Epidermal melanocyte (primary cell): ENCODE data around the gene CKAP4.

Source experiments
- DNase-seq: peaks from one replicate; pipeline ENCODE4 v3.0.0; 2011; ENCODE audit warnings: low spot score; ENCODE audit not compliant: insufficient read length

The CKAP4 gene

GRCh38 chr12:106243620-106244019 lies 4.2 kb downstream of the CKAP4 start:
- DNase-seq: no peak

GRCh38 chr12:106240821-106241220 lies 7.0 kb downstream of the CKAP4 start:
- DNase-seq: no peak

- no peak for DNase-seq
Observed at GRCh38 chr12:106239951-106240335, 7.9 kb downstream of the CKAP4 start.

GRCh38 chr12:106239241-106239950 lies 8.4 kb downstream of the CKAP4 start:
- no peak for DNase-seq

- DNase-seq: no peak
Observed at GRCh38 chr12:106238146-106238545, 9.7 kb downstream of the CKAP4 start.

GRCh38 chr12:106235770-106236169 lies 12.1 kb downstream of the CKAP4 start:
- no peak for DNase-seq

GRCh38 chr12:106234449-106234848 lies 13.4 kb downstream of the CKAP4 start:
- DNase-seq: no peak

GRCh38 chr12:106233011-106233410 lies 14.8 kb downstream of the CKAP4 start:
- DNase-seq: no peak

GRCh38 chr12:106229036-106229591 lies 18.7 kb downstream of the CKAP4 start:
- no peak for DNase-seq

- no peak for DNase-seq
Observed at GRCh38 chr12:106228320-106228710, 19.5 kb downstream of the CKAP4 start.

GRCh38 chr12:106227641-106228319 lies 20.0 kb downstream of the CKAP4 start:
- DNase-seq: no peak

GRCh38 chr12:106226884-106227640 lies 20.8 kb downstream of the CKAP4 start:
- peak; percentile 89 for DNase-seq

GRCh38 chr12:106224355-106224706 lies 23.5 kb downstream of the CKAP4 start:
- DNase-seq: no peak

- DNase-seq: peak; percentile 78
Observed at GRCh38 chr12:106223485-106224354, 24.1 kb downstream of the CKAP4 start.

GRCh38 chr12:106220536-106220935 lies 27.3 kb downstream of the CKAP4 start:
- no peak for DNase-seq

- DNase-seq: no peak
Observed at GRCh38 chr12:106219043-106219442, 28.8 kb downstream of the CKAP4 start.

- DNase-seq: no peak
Observed at GRCh38 chr12:106217706-106218105, 30.1 kb downstream of the CKAP4 start.

- no peak for DNase-seq
Observed at GRCh38 chr12:106214571-106214970, 33.2 kb downstream of the CKAP4 start.

GRCh38 chr12:106213662-106214061 lies 34.2 kb downstream of the CKAP4 start:
- DNase-seq: no peak

GRCh38 chr12:106211973-106212372 lies 35.8 kb downstream of the CKAP4 start:
- DNase-seq: no peak
